A549 (cell line): ENCODE measurements around the gene BRAF.

ENCODE experiments used
- BHLHE40 ChIP-seq: IDR thresholded peaks from 2 replicates; pipeline ENCODE4 v1.6.1; 2012; ENCODE audit warnings: low read depth, low read length, inconsistent platforms
- CHD2 ChIP-seq: fragments of 150-350 bp; IDR thresholded peaks from 2 replicates; pipeline ENCODE4 v1.6.1; 2014; ENCODE audit warnings: low read length; ENCODE audit not compliant: partially characterized antibody
- EP300 ChIP-seq, 2 experiments: fragments of >200 bp; sonication (Bioruptor Twin); formaldehyde crosslinking; IDR thresholded peaks; 2 replicates in 1 of 2; 3 replicates in 1 of 2; pipeline ENCODE4 v1.6.1; 2016 to 2017
- ESRRA ChIP-seq: fragments of 150-350 bp; IDR thresholded peaks from 2 replicates; pipeline ENCODE4 v1.6.1; 2014; ENCODE audit warnings: mild to moderate bottlenecking, low read length, borderline replicate concordance
- JUN ChIP-seq, 2 experiments: fragments of >200 bp; sonication (Bioruptor Twin); formaldehyde crosslinking; IDR thresholded peaks; 2 replicates in 1 of 2; 3 replicates in 1 of 2; pipeline ENCODE4 v1.6.1; 2016 to 2017
- NFE2L2 ChIP-seq: fragments of 150-350 bp; conservative IDR thresholded peaks from 2 replicates; pipeline ENCODE4 v1.6.1; 2014; ENCODE audit warnings: low read length
- POLR2A ChIP-seq: IDR thresholded peaks from 2 replicates; pipeline ENCODE4 v1.6.1; 2012; ENCODE audit warnings: mild to moderate bottlenecking, low read length
- RAD21 ChIP-seq, 2 experiments: fragments of >200 bp in 1 of 2; sonication (Bioruptor Twin) in 1 of 2; formaldehyde crosslinking in 1 of 2; IDR thresholded peaks in 1 of 2; conservative IDR thresholded peaks in 1 of 2; 2 replicates in 1 of 2; 3 replicates in 1 of 2; pipeline ENCODE4 v1.6.1; 2012 to 2018; ENCODE audit warnings: inconsistent platforms in 1 of 2
- REST ChIP-seq: fragments of 200-600 bp; sonication (generic); IDR thresholded peaks from 2 replicates; pipeline ENCODE4 v1.6.1; 2016; ENCODE audit warnings: antibody characterized with exemption, mild to moderate bottlenecking, moderate library complexity
- SMC3 ChIP-seq: fragments of >200 bp; sonication (Bioruptor Twin); formaldehyde crosslinking; IDR thresholded peaks from 3 replicates; pipeline ENCODE4 v1.6.1; 2018; ENCODE audit warnings: inconsistent platforms
- TF ChIP-seq, protein P1 (sequence below): fragments of >200 bp; sonication (Bioruptor Twin); formaldehyde crosslinking; IDR thresholded peaks from 3 replicates; pipeline ENCODE4 v1.5.1; 2016
- TF ChIP-seq, protein P2 (sequence below): IDR thresholded peaks from 2 replicates; pipeline ENCODE4 v1.6.1; 2012

DNA sequence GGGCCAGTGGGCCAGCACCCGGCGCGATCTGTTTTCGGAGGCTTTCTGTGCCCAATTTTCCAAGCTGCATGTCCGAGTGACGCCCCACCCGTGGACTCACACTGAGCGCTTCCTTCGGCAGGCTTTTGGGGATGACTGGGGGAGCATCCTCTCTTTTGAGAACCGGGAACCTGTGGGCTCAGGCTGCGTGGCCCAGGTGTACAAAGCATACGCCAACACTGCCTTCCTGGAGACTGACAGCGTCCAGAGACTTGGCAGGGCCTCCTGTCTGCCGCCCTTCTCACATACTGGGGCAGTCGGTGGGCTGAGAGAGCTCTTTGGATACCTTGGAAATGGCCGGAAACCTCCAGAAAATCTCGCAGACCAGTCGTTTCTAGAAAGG lies 251.0 kb downstream of the BRAF start:
- TF ChIP-seq, protein P1, sequence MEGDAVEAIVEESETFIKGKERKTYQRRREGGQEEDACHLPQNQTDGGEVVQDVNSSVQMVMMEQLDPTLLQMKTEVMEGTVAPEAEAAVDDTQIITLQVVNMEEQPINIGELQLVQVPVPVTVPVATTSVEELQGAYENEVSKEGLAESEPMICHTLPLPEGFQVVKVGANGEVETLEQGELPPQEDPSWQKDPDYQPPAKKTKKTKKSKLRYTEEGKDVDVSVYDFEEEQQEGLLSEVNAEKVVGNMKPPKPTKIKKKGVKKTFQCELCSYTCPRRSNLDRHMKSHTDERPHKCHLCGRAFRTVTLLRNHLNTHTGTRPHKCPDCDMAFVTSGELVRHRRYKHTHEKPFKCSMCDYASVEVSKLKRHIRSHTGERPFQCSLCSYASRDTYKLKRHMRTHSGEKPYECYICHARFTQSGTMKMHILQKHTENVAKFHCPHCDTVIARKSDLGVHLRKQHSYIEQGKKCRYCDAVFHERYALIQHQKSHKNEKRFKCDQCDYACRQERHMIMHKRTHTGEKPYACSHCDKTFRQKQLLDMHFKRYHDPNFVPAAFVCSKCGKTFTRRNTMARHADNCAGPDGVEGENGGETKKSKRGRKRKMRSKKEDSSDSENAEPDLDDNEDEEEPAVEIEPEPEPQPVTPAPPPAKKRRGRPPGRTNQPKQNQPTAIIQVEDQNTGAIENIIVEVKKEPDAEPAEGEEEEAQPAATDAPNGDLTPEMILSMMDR = no peak
- no peak for TF ChIP-seq EP300 (IDR thresholded peaks at IDR 0.05)
- TF ChIP-seq ESRRA = no peak
- TF ChIP-seq RAD21 (conservative IDR thresholded peaks at IDR 0.05 in 1 of 2, IDR thresholded peaks at IDR 0.05 in 1 of 2) = no peak
- TF ChIP-seq NFE2L2 = no peak
- no peak for TF ChIP-seq BHLHE40
- TF ChIP-seq CHD2 = no peak
- no peak for TF ChIP-seq POLR2A
- TF ChIP-seq, protein P2, sequence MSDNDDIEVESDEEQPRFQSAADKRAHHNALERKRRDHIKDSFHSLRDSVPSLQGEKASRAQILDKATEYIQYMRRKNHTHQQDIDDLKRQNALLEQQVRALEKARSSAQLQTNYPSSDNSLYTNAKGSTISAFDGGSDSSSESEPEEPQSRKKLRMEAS = no peak
- TF ChIP-seq REST = no peak
- no peak for TF ChIP-seq SMC3
- TF ChIP-seq JUN (IDR thresholded peaks at IDR 0.05) = no peak
